Neural cell (in vitro differentiated cells): Measurements from ENCODE around the gene ADIPOR1. TPM values are rescaled to one million over a fixed set of nuclear protein-coding genes. Genes with fewer than 3 reads are reported as not detected.

Source experiments
- polyA plus RNA-seq: library from polyadenylated mRNA; depleted of rRNA; stranded (reverse); fragments of >200 nt; gene quantifications from 2 replicates; pipeline ENCODE4 v1.2.3, GENCODE V29; 2014
- small RNA-seq, 3 experiments: library from RNA; depleted of rRNA; stranded (forward); fragments of <200 nt; gene quantifications; one replicate each; pipeline ENCODE3, GENCODE V24; 2012

Gene ADIPOR1
- polyA plus RNA-seq, 1 donor from 2014 or later, result 72.3 TPM

Small RNA genes lying within 50 kb of the gene (small RNA-seq; reads per million reads assigned to genes)
- gene RF00019, result 0 to 1.2 (median 0) reads per million in 3 experiments

Other genes starting within 250 kb of the ADIPOR1 start
- 0.04 and 0.16 TPM in 2 replicates for gene SYT2, start 247.9 kb downstream of the ADIPOR1 start, polyA plus RNA-seq
- gene KDM5B, start 149.9 kb downstream of the ADIPOR1 start, polyA plus RNA-seq, result 88.4 and 103 TPM in 2 replicates
- 0.76 and 1.5 TPM in 2 replicates for gene PCAT6, start 147.4 kb downstream of the ADIPOR1 start, polyA plus RNA-seq
- 11.8 and 13.3 TPM in 2 replicates for gene RABIF, start 69.2 kb downstream of the ADIPOR1 start, polyA plus RNA-seq
- gene KLHL12, start 31.1 kb downstream of the ADIPOR1 start, polyA plus RNA-seq, result 62.5 and 62.8 TPM in 2 replicates
- gene CYB5R1, start 8.9 kb upstream of the ADIPOR1 start, polyA plus RNA-seq, result 62.9 and 65.6 TPM in 2 replicates
- gene TMEM183A, start 49.1 kb upstream of the ADIPOR1 start, polyA plus RNA-seq, result 234 and 237 TPM in 2 replicates
- gene PPFIA4, start 68.2 kb upstream of the ADIPOR1 start, polyA plus RNA-seq, result 1.6 and 4.0 TPM in 2 replicates
- gene MYOG, start 127.7 kb upstream of the ADIPOR1 start, polyA plus RNA-seq, result not detected in 2 replicates
- gene ADORA1, start 169.4 kb upstream of the ADIPOR1 start, polyA plus RNA-seq, result 7.2 and 18.0 TPM in 2 replicates
- not detected in 2 replicates for gene MYBPH, start 217.5 kb upstream of the ADIPOR1 start, polyA plus RNA-seq
- not detected in 2 replicates for gene CHI3L1, start 228.4 kb upstream of the ADIPOR1 start, polyA plus RNA-seq